ENCODE data around the gene C10orf67. TPM values are rescaled to one million over a fixed set of nuclear protein-coding genes. Genes with fewer than 3 reads are reported as not detected.

The C10orf67 gene
- total RNA-seq, 1 experiment from 2014 or later: not detected

- DNase-seq (ENCODE audit: low read depth, low spot score) (no peak), ATAC-seq (no peak)
- Histone ChIP-seq H2AFZ (ENCODE audit: low read depth, low read length, poor library complexity, severe bottlenecking) (no peak overlapping the region), H3K79me2 (ENCODE audit: insufficient read depth, low read length) (no peaks in the 10 kb centered on the region), H3K36me3 (ENCODE audit: control insufficient read depth in 1 of 2, insufficient read depth in 2 of 2, low read length in 2 of 2) (no peaks in the 10 kb centered on the region), H4K20me1 (ENCODE audit: insufficient read depth) (no peaks in the 10 kb centered on the region), H3K27me3 (ENCODE audit: insufficient read depth, low read length) (no peaks in the 10 kb centered on the region), H3K4me2 (ENCODE audit: low read length) (no peak overlapping the region), H3K4me3 (replicated peaks in 1 of 2; ENCODE audit: low read depth in 1 of 2, low read length in 2 of 2) (no peak overlapping the region), H3K9me2 (ENCODE audit: insufficient read depth) (no peaks in the 10 kb centered on the region), H3K9ac (ENCODE audit: low read length) (no peak overlapping the region), H3K9me3 (ENCODE audit: control insufficient read depth in 1 of 2, insufficient read depth in 1 of 2, low read depth in 1 of 2, low read length in 2 of 2) (no peaks in the 10 kb centered on the region), H3K27ac (ENCODE audit: low read depth, low read length) (no peak overlapping the region), H3K4me1 (ENCODE audit: control insufficient read depth in 1 of 2, insufficient read depth in 2 of 2, low read length in 2 of 2) (no peaks in the 10 kb centered on the region)
- ChIA-PET CTCF (no interaction called here), RAD21 (ENCODE audit: low non-redundant PET in 1 of 2, low total read pairs in 2 of 2, uncharacterized antibody in 2 of 2, unreplicated experiment in 2 of 2) (no interaction called here), POLR2A (no interaction called here)
- TF ChIP-seq CEBPB (IDR thresholded peaks at IDR 0.05; ENCODE audit: low read depth) (no peak), JUND (IDR thresholded peaks at IDR 0.05) (no peak), SP1 (IDR thresholded peaks at IDR 0.05; ENCODE audit: low read depth) (no peak), ZFX (IDR thresholded peaks at IDR 0.05) (no peak), ATF3 (IDR thresholded peaks at IDR 0.05) (no peak), RAD21 (IDR thresholded peaks at IDR 0.05; ENCODE audit: low read depth) (no peak), EZH2 (IDR thresholded peaks at IDR 0.05) (no peak), REST (IDR thresholded peaks at IDR 0.05; ENCODE audit: low read depth) (no peak), SRF (IDR thresholded peaks at IDR 0.05; ENCODE audit: low read depth) (no peak), FOSL1 (IDR thresholded peaks at IDR 0.05; ENCODE audit: low read depth) (no peak)
- no TSS peak for BruUV-seq (replicated peaks)
- intact Hi-C loops (cut with micrococcal nuclease): loop anchor here (2.0 kb wide), 1 partner anchor 71 kb away; no protein-coding TSS in a partner anchor
Observed at GRCh38 chr10:23363793-23364135, 19.2 kb upstream of the C10orf67 start.

Measured in HCT116 (cell line).